A549 (cell line): ENCODE measurements around the gene CIRBP. TPM values are rescaled to one million over a fixed set of nuclear protein-coding genes. Genes with fewer than 3 reads are reported as not detected.

ENCODE experiments used
- ATAC-seq, 2 experiments: fragments of 200-7000 bp in 1 of 2; fragments of >200 bp in 1 of 2; cut with Nextera tagmentation in 1 of 2; cut with Tn5 transposase in 1 of 2; 3 replicates each; pipeline versions ENCODE4 v1.8.0 to v1.9.1; 2018 to 2020; ENCODE audit warnings: mild to moderate bottlenecking in 1 of 2, moderate library complexity in 1 of 2
- CTCF ChIA-PET: fragments of 300-600 bp; sonication (Branson Sonifier 250); formaldehyde crosslinking; extraction: SDS; loops from one replicate; lab custom pipeline; 2021; ENCODE audit warnings: antibody characterized with exemption, inconsistent platforms; lab: Yijun Ruan, JAX
- POLR2A ChIA-PET: fragments of 350-600 bp; formaldehyde crosslinking; extraction: SDS; loops from one replicate; lab custom pipeline; 2021; ENCODE audit warnings: antibody characterized with exemption, inconsistent platforms; lab: Yijun Ruan, JAX
- DNase-seq, 2 experiments: peaks; one replicate each; pipeline versions ENCODE4 v3.0.0 to v3.0.0-alpha.2; 2011 to 2016; ENCODE audit warnings: low read depth in 1 of 2, low spot score in 1 of 2
- FAIRE-seq: peaks from 2 replicates; lab custom pipeline; 2011; peaks lifted over from hg19 to GRCh38; lab: Jason Lieb, UNC
- H3K27ac ChIP-seq, 2 experiments: fragments of >200 bp; sonication (Bioruptor Twin); formaldehyde crosslinking; 3 replicates each; pipeline ENCODE4 v1.5.1; 2016 to 2017
- H3K4me1 ChIP-seq: fragments of >200 bp; sonication (Bioruptor Twin); formaldehyde crosslinking; 3 replicates; pipeline ENCODE4 v1.6.1; 2016
- H3K4me2 ChIP-seq: fragments of >200 bp; sonication (Bioruptor Twin); formaldehyde crosslinking; 3 replicates; pipeline ENCODE4 v1.6.1; 2016
- H3K4me3 ChIP-seq: fragments of >200 bp; sonication (Bioruptor Twin); formaldehyde crosslinking; 3 replicates; pipeline ENCODE4 v1.5.1; 2016
- H3K9me3 ChIP-seq: fragments of >200 bp; sonication (Bioruptor Twin); formaldehyde crosslinking; 3 replicates; pipeline ENCODE4 v1.6.1; 2016
- CBX2 ChIP-seq: fragments of 200-600 bp; sonication (generic); IDR thresholded peaks from 2 replicates; pipeline ENCODE4 v1.6.1; 2016; ENCODE audit warnings: low read depth, mild to moderate bottlenecking, borderline replicate concordance
- CBX8 ChIP-seq: fragments of 200-600 bp; sonication (generic); IDR thresholded peaks from 2 replicates; pipeline ENCODE4 v1.6.1; 2016
- EHF ChIP-seq: fragments of 250-450 bp; sonication (Bioruptor Pico); IDR thresholded peaks from 2 replicates; pipeline ENCODE4 v1.5.0; 2020; ENCODE audit warnings: mild to moderate bottlenecking
- FOSL2 ChIP-seq, 2 experiments: fragments of 450-650 bp in 1 of 2; fragments of >200 bp in 1 of 2; sonication (Bioruptor Twin) in 1 of 2; formaldehyde crosslinking; IDR thresholded peaks; 2 replicates each; pipeline versions ENCODE4 v1.5.0 to v1.6.1; 2016 to 2020; ENCODE audit warnings: mild to moderate bottlenecking in 1 of 2, moderate library complexity in 1 of 2
- FOXS1 ChIP-seq: fragments of 250-450 bp; sonication (Bioruptor Pico); IDR thresholded peaks from 2 replicates; pipeline ENCODE4 v1.5.0; 2020; ENCODE audit warnings: mild to moderate bottlenecking, moderate library complexity
- HOXA7 ChIP-seq: fragments of 250-450 bp; sonication (Bioruptor Pico); IDR thresholded peaks from 2 replicates; pipeline ENCODE4 v1.5.0; 2020; ENCODE audit warnings: mild to moderate bottlenecking, moderate library complexity
- JUN ChIP-seq, 2 experiments: fragments of >200 bp; sonication (Bioruptor Twin); formaldehyde crosslinking; IDR thresholded peaks; 2 replicates in 1 of 2; 3 replicates in 1 of 2; pipeline ENCODE4 v1.6.1; 2016 to 2017
- JUNB ChIP-seq: fragments of >200 bp; sonication (Bioruptor Twin); formaldehyde crosslinking; IDR thresholded peaks from 2 replicates; pipeline ENCODE4 v1.6.1; 2016
- KDM5A ChIP-seq: fragments of 200-600 bp; sonication (generic); IDR thresholded peaks from 2 replicates; pipeline ENCODE4 v1.6.1; 2016; ENCODE audit warnings: antibody characterized with exemption, mild to moderate bottlenecking
- NR3C1 ChIP-seq: fragments of >200 bp; sonication (Bioruptor Twin); formaldehyde crosslinking; IDR thresholded peaks from 3 replicates; pipeline ENCODE4 v1.6.1; 2017
- PHF8 ChIP-seq: fragments of 200-600 bp; sonication (generic); IDR thresholded peaks from 2 replicates; pipeline ENCODE4 v1.6.1; 2016; ENCODE audit warnings: low read depth, mild to moderate bottlenecking, antibody characterized with exemption, moderate library complexity, borderline replicate concordance
- RFX5 ChIP-seq: fragments of 450-650 bp; IDR thresholded peaks from 2 replicates; pipeline ENCODE4 v1.7.1; 2014; ENCODE audit warnings: antibody characterized with exemption, mild to moderate bottlenecking, moderate library complexity
- SMC3 ChIP-seq: fragments of >200 bp; sonication (Bioruptor Twin); formaldehyde crosslinking; IDR thresholded peaks from 3 replicates; pipeline ENCODE4 v1.6.1; 2018; ENCODE audit warnings: inconsistent platforms
- SREBF2 ChIP-seq: fragments of 450-650 bp; IDR thresholded peaks from 2 replicates; pipeline ENCODE4 v1.6.1; 2014; ENCODE audit warnings: mild to moderate bottlenecking, moderate library complexity
- ZFP36 ChIP-seq: fragments of 450-650 bp; IDR thresholded peaks from 2 replicates; pipeline ENCODE4 v1.6.1; 2014; ENCODE audit warnings: borderline replicate concordance; ENCODE audit not compliant: partially characterized antibody
- ZSCAN20 ChIP-seq: fragments of 250-450 bp; sonication (Bioruptor Pico); IDR thresholded peaks from 2 replicates; pipeline ENCODE4 v1.8.0; 2022; ENCODE audit warnings: mild to moderate bottlenecking, moderate library complexity
- WGBS: methylation state at CpG from one replicate; pipeline ENCODE4 v1.1.6; 2017; ENCODE audit errors: missing lambda C conversion rate; 5-methylcytosine and 5-hydroxymethylcytosine counted together
- polyA plus RNA-seq, 4 experiments: library from polyadenylated mRNA; depleted of rRNA in 3 of 4; stranded (reverse); fragments of >200 nt; fragmentation: RNase III in 1 of 4; extraction: RNeasy Plus Mini Kit Qiagen cat#74134 plus additional on column Dnase treatment in 1 of 4; gene quantifications; 2 replicates in 3 of 4; 3 replicates in 1 of 4; pipeline ENCODE4 v1.2.3, GENCODE V29; 2011 to 2017
- TF ChIP-seq, protein P1 (sequence below): fragments of 250-450 bp; sonication (Bioruptor Pico); IDR thresholded peaks from 2 replicates; pipeline ENCODE4 v1.5.0; 2020; ENCODE audit warnings: low read depth, mild to moderate bottlenecking, moderate library complexity
- TF ChIP-seq, protein P2 (sequence below): fragments of >200 bp; sonication (Bioruptor Twin); formaldehyde crosslinking; IDR thresholded peaks from 3 replicates; pipeline ENCODE4 v1.6.1; 2016
- TF ChIP-seq, protein P3 (sequence below): fragments of 450-650 bp; IDR thresholded peaks from 2 replicates; pipeline ENCODE4 v1.6.1; 2014; ENCODE audit warnings: antibody characterized with exemption
- TF ChIP-seq, protein P4 (sequence below): fragments of 200-600 bp; sonication (generic); IDR thresholded peaks from 2 replicates; pipeline ENCODE4 v1.6.1; 2016; ENCODE audit warnings: antibody characterized with exemption, mild to moderate bottlenecking, moderate library complexity
- TF ChIP-seq, protein P5 (sequence below): IDR thresholded peaks from 2 replicates; pipeline ENCODE4 v1.6.1; 2012

The CIRBP gene
- polyA plus RNA-seq, 2 of the 4 experiments (the other 2 are of a cell fraction), result 151 to 178 TPM

DNA sequence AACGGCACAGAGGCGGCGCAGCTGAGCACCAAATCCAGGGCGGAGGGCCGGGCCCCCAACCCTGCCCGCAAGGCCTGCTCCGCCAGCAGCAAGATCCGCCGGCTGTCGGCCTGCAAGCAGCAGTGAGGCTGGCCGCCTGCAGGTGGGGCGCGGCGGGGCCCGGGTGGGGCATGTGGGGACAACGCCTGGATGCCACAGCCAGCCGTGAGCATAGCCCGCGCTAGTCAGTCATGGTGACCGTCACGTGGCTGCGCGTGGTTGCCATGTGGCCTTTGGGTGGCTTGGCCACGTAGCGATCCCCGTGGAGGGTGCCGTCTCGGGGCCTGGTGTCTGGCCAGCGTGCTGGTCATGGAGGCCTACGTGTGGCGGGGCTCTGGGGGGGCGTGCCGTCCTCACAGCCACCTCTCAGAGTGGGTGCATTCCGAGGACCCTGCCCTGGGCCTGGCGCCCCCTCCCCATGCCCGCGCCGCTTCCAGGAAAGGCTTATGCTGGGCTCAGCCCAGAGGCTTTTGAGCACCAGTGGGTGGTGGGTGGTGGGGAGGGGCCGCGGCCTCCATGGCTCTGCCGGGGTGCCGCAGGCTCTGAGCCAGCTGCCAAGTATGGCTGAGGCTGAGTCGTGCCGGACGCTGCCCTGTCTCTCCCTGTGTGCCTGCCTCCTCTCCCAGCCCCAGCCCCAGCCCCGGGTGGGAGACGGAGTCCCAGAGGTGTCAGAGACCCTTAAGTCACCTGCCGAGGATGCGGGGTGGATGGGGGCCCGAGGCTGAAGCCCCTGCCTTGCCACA lies 42.4 kb upstream of the CIRBP start:
- Histone ChIP-seq H3K4me2 (no peak overlapping the region), H3K4me1 (peaks cover 10% of the 10 kb centered on the region; the same call in 1 of the 3 replicates), H3K27ac (no peak overlapping the region), H3K4me3 (no peak overlapping the region), H3K9me3 (no peaks in the 10 kb centered on the region)
- CTCF ChIA-PET, result interaction anchor here (0.6 to 2.2 kb wide), 5 partner anchors 12 to 157 kb away, joined by 3 to 13 read pairs (median 5); no protein-coding TSS in a partner anchor
- POLR2A ChIA-PET, result no interaction called here
- WGBS, result 95% methylated on average over 7 of the region's 50 CpGs
- no peak for ATAC-seq
- FAIRE-seq, result no peak
- DNase-seq, result no peak
- TF ChIP-seq, protein P1, sequence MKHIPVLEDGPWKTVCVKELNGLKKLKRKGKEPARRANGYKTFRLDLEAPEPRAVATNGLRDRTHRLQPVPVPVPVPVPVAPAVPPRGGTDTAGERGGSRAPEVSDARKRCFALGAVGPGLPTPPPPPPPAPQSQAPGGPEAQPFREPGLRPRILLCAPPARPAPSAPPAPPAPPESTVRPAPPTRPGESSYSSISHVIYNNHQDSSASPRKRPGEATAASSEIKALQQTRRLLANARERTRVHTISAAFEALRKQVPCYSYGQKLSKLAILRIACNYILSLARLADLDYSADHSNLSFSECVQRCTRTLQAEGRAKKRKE (CRISPR knock-in tag), result no peak
- no peak for TF ChIP-seq CBX8
- no peak for TF ChIP-seq RFX5
- TF ChIP-seq, protein P2, sequence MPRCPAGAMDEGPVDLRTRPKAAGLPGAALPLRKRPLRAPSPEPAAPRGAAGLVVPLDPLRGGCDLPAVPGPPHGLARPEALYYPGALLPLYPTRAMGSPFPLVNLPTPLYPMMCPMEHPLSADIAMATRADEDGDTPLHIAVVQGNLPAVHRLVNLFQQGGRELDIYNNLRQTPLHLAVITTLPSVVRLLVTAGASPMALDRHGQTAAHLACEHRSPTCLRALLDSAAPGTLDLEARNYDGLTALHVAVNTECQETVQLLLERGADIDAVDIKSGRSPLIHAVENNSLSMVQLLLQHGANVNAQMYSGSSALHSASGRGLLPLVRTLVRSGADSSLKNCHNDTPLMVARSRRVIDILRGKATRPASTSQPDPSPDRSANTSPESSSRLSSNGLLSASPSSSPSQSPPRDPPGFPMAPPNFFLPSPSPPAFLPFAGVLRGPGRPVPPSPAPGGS, result no peak
- TF ChIP-seq ZSCAN20 (CRISPR knock-in tag), result no peak
- TF ChIP-seq PHF8, result no peak
- TF ChIP-seq, protein P3, sequence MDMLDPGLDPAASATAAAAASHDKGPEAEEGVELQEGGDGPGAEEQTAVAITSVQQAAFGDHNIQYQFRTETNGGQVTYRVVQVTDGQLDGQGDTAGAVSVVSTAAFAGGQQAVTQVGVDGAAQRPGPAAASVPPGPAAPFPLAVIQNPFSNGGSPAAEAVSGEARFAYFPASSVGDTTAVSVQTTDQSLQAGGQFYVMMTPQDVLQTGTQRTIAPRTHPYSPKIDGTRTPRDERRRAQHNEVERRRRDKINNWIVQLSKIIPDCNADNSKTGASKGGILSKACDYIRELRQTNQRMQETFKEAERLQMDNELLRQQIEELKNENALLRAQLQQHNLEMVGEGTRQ, result no peak
- TF ChIP-seq FOXS1 (CRISPR knock-in tag), result no peak
- TF ChIP-seq CBX2, result no peak
- TF ChIP-seq, all 56 proteins: peak for 0

DNA sequence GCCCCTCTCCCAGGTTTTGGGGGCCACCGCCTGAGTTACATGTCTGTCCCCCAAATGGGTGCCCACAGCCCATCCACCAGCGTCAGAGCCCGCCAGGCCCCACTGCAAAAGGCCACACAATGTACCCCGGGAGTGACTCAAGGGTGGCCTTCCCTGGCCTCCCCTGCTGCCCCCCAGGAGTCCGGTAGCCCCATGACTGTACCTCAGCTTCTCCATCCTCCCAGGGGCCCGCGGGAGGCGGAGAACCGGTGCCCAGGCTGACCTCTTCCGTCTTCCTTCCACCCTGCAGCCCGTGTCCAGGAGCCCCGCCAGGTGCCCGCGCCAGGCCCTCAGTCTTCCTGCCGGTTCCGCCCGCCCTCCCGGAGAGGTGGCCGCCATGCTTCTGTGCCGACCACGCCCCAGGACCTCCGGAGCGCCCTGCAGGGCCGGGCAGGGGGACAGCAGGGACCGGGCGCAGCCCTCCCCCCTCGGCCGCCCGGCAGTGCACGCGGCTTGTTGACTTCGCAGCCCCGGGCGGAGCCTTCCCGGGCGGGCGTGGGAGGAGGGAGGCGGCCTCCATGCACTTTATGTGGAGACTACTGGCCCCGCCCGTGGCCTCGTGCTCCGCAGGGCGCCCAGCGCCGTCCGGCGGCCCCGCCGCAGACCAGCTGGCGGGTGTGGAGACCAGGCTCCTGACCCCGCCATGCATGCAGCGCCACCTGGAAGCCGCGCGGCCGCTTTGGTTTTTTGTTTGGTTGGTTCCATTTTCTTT lies 41.7 kb upstream of the CIRBP start:
- DNase-seq, result no peak
- CTCF ChIA-PET, result interaction anchor here (0.6 to 1.2 kb wide), 2 partner anchors 12 to 158 kb away, joined by 3 read pairs; no protein-coding TSS in a partner anchor
- POLR2A ChIA-PET, result interaction anchor here (0.6 kb wide), 1 partner anchor 18 kb away, joined by 4 read pairs; no protein-coding TSS in a partner anchor
- Histone ChIP-seq H3K27ac (no peak overlapping the region), H3K4me3 (no peak overlapping the region), H3K9me3 (no peaks in the 10 kb centered on the region), H3K4me2 (no peak overlapping the region), H3K4me1 (peaks cover 18% of the 10 kb centered on the region; the same call in 2 of the 3 replicates)
- 90% methylated on average over 31 of the region's 56 CpGs for WGBS
- FAIRE-seq, result no peak
- TF ChIP-seq CBX2, result no peak
- no peak for TF ChIP-seq KDM5A
- no peak for TF ChIP-seq EHF (CRISPR knock-in tag)
- TF ChIP-seq SMC3, result no peak
- TF ChIP-seq JUNB, result no peak
- TF ChIP-seq, protein P4, sequence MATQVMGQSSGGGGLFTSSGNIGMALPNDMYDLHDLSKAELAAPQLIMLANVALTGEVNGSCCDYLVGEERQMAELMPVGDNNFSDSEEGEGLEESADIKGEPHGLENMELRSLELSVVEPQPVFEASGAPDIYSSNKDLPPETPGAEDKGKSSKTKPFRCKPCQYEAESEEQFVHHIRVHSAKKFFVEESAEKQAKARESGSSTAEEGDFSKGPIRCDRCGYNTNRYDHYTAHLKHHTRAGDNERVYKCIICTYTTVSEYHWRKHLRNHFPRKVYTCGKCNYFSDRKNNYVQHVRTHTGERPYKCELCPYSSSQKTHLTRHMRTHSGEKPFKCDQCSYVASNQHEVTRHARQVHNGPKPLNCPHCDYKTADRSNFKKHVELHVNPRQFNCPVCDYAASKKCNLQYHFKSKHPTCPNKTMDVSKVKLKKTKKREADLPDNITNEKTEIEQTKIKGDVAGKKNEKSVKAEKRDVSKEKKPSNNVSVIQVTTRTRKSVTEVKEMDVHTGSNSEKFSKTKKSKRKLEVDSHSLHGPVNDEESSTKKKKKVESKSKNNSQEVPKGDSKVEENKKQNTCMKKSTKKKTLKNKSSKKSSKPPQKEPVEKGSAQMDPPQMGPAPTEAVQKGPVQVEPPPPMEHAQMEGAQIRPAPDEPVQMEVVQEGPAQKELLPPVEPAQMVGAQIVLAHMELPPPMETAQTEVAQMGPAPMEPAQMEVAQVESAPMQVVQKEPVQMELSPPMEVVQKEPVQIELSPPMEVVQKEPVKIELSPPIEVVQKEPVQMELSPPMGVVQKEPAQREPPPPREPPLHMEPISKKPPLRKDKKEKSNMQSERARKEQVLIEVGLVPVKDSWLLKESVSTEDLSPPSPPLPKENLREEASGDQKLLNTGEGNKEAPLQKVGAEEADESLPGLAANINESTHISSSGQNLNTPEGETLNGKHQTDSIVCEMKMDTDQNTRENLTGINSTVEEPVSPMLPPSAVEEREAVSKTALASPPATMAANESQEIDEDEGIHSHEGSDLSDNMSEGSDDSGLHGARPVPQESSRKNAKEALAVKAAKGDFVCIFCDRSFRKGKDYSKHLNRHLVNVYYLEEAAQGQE, result no peak
- TF ChIP-seq RFX5, result no peak
- TF ChIP-seq ZFP36, result no peak
- TF ChIP-seq JUN (IDR thresholded peaks at IDR 0.05), result no peak
- no peak for TF ChIP-seq HOXA7
- no peak for TF ChIP-seq NR3C1
- no peak for TF ChIP-seq SREBF2
- TF ChIP-seq FOXS1 (CRISPR knock-in tag), result no peak
- TF ChIP-seq FOSL2 (IDR thresholded peaks at IDR 0.05), result no peak
- no peak for TF ChIP-seq FOSL2 (CRISPR knock-in tag; IDR thresholded peaks at IDR 0.05)
- TF ChIP-seq CBX8, result no peak
- TF ChIP-seq, protein P5, sequence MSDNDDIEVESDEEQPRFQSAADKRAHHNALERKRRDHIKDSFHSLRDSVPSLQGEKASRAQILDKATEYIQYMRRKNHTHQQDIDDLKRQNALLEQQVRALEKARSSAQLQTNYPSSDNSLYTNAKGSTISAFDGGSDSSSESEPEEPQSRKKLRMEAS, result no peak
- TF ChIP-seq, protein P1 (CRISPR knock-in tag), result no peak
- no peak for ATAC-seq
